Measurements from ENCODE around the gene HS3ST5. TPM values are rescaled to one million over a fixed set of nuclear protein-coding genes. Genes with fewer than 3 reads are reported as not detected.
"Not testable (repeated sequence)": the region's sequence is repeated elsewhere in the genome, so short reads cannot be mapped to it uniquely, and the experiment has no call there.

The HS3ST5 gene
- total RNA-seq, 2 experiments from 2014 or later = not detected

DNA sequence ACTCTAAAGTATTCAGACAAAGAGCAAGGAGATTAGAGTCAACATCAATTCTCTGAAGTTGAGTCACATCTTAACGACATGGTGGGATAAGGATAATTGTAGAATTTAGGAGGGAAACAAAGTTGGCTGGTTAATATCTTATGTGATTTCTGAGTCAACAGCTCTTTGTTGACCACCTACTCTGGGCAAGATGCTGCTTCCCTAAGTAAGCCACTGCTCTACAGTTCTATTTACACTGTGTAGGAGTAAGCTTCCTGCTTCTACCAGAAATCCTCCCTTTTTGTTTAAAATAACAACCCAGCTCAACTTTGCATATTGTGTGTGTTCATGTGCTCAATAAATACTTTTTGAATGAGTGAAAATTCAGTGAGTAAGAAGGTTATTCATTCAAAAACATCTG, 3.1 kb downstream of the HS3ST5 start:
- CTCF ChIA-PET = no interaction called here

DNA sequence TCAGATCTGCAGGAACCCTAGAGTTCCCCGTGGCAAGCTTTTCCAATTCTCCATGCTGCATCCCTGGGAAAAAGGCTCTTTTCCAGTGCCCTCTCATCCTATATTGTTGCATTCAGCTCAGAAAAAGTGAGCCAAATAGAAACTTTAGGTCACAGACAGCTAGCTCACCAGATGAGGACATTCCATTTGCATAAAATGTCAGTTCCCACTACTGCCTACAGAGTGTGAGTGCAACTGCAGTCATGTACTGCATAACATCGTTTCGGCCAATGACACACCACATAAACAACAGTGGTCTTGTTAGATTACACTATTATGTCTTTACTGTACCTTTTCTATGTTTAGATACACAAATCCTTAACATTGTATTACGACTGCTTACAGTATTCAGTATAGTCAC, 8.6 kb downstream of the HS3ST5 start:
- CTCF ChIA-PET = no interaction called here
- POLR2A ChIA-PET = no interaction called here

More for the DNA sequence above, 3.1 kb downstream of the HS3ST5 start:
- POLR2A ChIA-PET = no interaction called here

DNA sequence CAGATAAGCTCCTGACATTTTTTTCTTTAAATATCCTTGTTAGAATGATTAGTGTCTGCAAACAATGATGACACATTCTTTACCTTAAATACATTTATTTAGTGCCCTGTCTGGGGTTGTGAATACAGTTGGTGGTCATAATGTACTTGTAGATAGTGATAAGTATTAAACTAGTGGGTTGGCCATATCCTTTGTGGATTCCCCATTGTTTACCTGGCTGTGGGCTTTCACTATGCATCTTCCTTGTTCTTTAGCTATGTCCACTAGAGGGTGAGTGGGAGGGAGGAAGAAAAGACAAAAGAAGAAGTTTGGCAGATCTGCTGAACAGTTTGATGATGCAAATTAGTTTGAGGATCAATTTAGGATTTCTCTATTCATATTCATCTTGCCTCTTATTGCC, 15.7 kb downstream of the HS3ST5 start:
- ChIA-PET POLR2A (no interaction called here), CTCF (no interaction called here)

DNA sequence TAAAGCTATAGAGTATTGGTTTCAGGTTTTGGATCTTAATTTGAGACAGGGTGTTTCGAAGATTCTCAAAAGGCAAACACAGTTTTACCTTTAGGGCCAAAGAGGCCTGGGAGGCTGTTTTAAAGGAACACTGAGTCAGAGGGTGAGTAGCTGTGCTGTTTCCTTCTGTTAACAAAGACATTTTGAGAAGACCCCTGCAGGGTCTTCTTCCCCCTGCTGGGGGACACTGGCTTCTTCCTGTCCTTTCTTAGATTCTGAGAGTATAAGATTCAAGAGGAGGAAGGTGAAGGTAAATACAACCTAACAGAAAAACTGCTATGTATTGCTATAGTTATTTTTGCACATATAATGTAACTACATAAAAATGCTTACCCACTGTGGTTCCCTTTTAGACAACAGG, 19.0 kb downstream of the HS3ST5 start:
- ChIA-PET POLR2A (no interaction called here), CTCF (no interaction called here)

DNA sequence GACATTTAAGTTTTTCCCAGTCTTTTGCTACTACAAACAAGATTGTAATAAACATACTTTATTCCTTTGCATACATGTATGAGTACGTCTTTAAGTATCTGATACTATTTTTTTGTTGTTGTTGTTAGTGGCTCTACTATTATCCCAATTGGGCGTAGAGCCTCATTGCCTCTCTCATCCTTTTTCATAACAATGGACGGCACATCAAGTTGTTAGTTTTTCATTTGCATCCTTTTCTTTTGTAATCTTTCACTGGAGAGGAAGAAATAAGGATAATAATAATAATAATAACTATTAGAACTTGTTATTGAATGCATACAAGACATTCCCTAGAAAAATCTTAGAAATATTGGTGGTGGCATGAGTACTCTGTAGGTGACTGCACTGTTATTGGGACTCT, 23.1 kb downstream of the HS3ST5 start:
- CTCF ChIA-PET = no interaction called here

DNA sequence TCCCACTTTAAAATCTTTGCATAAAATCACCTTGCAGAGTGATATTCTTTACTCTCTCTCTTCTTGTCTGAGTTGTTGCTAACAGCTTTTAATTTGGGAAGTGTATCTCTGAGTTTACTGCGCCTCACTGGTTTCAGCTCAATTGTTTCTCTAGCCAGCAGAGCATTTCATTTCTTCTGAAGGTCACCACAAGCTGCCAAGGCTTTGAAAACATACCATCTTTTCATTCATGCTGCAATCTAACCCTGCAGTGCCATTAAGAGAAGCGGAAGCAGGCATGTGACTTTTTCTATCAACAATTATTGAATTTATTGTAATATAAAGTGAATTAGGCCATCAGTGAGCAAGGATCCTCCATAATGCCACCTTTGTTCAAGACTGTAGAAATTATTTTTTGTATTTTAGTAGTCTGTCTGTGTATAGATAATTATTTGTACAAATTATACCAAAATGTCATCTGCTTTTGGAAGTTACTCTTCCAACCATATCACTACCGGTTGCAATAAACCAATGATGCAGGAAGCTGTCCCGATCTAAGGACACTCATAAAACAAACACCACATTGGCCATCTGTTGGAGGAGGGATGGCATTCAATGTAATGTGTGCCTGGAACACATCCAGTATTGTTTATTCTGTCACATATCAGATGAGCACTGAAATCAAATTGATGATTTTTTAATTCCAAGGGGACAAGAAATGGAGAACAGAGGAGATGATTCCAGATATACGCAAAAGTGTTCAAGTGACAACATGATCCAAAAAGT, 26.8 kb downstream of the HS3ST5 start:
- CTCF ChIA-PET = no interaction called here
- POLR2A ChIA-PET = no interaction called here

More for the DNA sequence above, 23.1 kb downstream of the HS3ST5 start:
- POLR2A ChIA-PET = no interaction called here

DNA sequence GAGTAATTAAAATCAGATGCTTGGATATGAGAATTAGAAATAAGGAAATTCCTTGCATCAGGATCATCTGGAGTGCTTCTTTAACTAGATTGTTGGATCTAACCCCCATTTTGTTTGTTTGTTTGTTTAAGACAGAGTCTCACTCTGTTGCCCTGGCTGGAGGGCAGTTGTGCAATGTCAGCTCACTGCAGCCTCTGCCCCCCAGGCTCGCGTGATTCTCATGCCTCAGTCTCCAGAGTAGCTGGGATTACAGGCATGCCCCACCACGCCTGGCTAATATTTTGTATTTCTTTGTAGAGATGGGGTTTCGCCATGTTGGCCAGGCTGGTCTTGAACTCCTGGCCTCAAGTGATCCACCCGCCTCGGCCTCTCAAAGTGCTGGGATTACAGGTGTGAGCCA, 29.0 kb downstream of the HS3ST5 start:
- CTCF ChIA-PET = interaction anchor here (0.5 kb wide), 1 partner anchor 258 kb away, joined by 3 read pairs; no protein-coding TSS in a partner anchor
- POLR2A ChIA-PET = not testable (repeated sequence)

DNA sequence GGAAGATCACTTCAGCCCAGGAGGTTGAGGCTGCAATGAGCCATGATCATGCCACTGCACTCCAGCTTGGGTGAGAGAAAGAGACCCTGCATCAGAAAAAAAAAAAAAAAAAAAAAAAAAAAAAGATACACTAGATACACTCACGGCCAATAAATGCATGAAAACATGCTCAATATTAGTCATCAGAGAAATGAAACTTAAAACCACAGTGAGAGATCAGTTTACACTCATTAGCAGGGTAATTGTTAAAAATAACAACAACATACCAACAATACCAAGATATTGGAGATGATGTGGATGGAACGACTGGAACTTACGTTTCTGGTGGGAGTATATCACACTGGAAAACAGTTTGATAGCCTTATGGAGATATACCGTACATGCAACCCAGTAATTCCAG, 29.9 kb downstream of the HS3ST5 start:
- POLR2A ChIA-PET = no interaction called here

DNA sequence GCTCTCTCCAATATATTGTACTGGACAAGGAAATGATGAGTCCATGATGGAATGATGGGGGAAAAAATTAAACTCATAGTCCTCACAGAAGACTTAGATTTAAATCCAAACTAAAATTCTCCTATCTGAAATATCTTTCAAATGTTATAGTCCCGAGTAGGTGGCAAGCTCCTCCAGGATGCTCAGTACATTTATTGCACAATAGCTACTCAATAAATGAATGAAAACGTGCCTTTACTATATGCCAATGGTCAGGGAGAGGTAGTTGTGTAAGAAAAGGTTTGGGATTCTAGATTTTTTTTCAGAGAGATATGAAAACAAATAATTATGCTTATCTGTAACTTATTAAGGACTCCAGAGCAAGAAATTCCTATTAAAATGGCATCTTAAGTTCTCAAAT, 32.8 kb downstream of the HS3ST5 start:
- ChIA-PET POLR2A (no interaction called here), CTCF (no interaction called here)

More for the DNA sequence above, 29.9 kb downstream of the HS3ST5 start:
- CTCF ChIA-PET = no interaction called here

DNA sequence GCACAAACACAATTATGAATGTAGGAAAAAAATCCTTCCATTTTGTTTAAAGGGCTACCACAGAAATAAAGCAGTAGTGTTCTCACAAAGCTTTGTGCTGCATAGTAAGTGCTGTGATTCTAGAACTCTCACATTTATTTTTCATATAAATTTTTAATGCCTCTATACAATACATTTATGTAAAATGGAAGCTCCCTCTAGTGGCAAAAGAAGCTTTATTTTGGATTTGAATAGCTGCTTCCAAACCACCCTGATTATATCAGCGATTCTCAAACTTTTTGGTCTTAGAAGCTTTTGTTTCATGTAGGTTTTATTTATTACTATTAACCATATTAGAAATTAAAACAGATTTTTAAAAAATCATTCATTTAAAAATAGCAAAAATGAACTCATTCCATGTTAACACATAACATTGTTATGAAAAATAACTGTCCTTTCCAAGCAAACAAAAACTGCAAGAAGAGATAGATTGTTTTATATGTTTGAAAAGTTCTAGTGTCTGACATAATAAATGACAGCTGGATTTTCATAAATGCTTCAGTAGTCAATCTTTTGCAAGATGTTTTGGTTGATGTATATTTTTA, 38.4 kb downstream of the HS3ST5 start:
- CTCF ChIA-PET = no interaction called here
- POLR2A ChIA-PET = no interaction called here

DNA sequence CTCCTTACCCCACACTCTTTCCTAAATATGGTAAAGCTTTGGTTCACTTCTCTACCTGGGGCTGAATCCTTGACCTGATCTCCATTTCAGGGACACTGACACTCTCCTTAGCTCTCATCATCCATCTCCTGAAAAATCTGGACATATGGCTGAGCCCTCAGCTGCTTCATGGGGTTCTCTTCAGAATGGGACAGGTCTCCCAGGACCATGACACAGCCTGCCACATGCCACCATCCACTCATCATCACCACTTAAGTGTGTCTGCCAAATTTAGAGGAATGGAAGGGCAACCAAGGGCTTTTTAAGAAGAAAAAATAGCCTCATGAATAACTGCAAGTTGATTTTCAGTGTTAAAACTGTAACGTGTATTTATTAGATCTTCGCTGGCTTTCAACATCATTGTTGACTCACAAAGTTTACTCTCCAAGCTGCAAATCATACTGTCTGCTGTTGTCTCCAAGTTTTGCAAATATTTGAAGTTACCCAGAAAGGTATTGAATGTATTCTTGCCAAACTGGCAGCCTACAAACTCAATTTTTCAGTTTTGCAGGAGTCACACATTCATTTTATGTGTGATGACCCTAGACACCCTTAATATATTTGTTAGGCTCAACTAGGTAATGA, 41.1 kb downstream of the HS3ST5 start:
- CTCF ChIA-PET = no interaction called here
- POLR2A ChIA-PET = no interaction called here

DNA sequence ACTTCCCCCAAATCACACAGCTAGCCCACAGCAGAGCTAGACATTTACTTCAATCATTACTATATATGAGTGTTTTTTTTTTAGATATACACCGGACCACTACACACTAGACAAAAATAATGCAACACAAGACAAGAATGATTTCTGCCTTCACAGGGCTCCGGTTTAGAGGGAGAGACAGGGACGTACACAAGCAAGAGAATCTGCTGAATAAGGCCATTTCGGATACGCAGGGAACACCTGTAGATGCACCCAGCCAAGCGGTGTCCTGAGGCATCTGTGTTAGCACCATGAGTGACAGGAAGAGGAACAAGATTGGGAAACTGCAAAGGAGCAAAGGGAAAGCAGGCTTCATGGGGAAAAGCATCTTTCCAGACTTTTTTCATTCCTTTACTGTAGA, 45.7 kb downstream of the HS3ST5 start:
- ChIA-PET CTCF (no interaction called here), POLR2A (no interaction called here)

DNA sequence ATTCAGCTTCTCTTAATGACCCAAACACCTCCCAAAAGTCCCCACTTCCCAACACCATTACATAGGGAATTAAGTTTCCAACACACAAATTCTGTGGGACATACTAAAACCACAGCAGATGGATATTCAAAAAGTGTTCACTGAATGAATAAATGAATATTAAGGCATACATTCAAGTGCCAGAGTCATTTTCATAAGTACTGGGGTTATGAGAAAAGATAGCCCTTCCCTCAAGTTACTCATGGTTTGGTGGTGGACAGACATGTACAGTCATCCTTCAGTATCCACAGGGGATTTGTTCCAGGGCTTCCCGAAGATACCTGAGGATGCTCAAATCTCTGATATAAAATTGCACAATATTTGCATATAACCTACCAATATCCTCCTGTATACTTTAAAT, 50.4 kb downstream of the HS3ST5 start:
- POLR2A ChIA-PET = no interaction called here
- CTCF ChIA-PET = no interaction called here

DNA sequence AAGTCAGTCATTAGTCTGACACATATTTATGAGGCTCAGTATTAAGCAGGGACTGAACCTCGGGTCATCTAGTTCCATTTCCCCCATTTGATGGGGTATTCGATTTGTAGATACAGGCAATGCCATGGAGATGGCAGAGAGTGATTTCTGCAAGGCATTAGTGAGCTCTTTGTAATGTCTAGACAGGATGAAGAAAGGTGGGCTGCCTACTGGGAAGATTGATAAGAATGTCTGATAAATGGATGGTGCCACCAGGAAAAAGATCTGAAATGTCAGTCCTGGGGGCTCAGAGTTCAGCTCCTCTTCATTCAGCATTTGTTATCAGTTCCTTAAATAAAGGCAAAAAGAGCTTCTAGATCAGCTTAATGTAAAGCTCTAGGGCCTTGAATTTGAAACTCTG, 51.4 kb downstream of the HS3ST5 start:
- ChIA-PET CTCF (no interaction called here), POLR2A (no interaction called here)

DNA sequence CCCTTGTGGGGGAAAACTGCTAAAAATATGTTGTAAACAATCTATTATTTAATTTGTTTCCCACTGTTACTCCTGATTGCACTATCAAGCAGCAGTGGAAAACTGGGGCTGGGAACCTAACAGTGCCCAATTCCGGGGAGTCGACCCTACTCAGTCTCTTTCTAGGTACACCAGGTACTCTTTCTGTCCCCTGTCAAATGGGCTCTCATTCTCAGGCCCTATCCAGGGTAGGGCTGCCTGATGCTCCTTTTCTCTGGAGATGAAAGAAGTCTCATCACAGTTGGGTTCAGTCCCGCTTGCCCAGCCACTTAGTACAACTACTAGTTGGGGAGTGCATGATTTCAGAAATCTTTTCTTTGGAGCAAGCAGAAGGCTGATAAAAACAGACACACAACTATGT, 52.0 kb downstream of the HS3ST5 start:
- POLR2A ChIA-PET = no interaction called here
- CTCF ChIA-PET = no interaction called here

DNA sequence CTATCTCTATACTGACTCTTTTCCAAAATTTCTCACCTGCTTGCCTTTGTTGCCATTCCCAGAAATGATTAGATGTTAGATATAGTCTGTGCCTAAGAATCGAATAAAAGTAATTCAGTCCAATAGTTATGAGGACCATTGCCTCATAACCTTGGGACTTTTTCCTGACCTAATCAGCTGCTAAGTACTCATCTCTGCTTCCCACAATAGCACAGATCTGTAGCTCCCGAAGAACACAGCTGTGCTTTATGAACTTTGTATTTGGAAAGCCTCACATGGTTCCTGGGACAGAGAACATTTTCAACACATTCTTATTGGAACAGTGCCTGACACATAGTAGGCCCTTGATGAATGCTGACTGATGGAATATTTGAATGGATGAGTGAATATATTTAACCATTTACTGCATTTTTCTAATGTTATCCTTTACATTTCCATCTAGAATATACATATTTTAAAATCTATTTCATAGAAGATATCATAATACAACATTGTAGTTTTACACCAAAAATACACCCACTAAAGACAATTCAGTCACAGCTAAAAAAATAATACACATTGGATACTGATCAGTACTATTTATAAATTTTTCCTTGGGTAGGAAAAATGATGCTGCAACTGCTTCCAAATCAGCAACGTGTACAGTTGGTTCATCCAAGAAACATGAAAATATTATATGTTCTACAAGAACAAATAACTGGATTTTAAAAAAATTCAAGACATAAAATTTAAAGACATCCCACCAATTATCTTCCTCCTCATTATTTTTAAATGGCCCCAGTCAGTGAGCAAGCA, 53.9 kb downstream of the HS3ST5 start:
- POLR2A ChIA-PET = no interaction called here
- CTCF ChIA-PET = no interaction called here

DNA sequence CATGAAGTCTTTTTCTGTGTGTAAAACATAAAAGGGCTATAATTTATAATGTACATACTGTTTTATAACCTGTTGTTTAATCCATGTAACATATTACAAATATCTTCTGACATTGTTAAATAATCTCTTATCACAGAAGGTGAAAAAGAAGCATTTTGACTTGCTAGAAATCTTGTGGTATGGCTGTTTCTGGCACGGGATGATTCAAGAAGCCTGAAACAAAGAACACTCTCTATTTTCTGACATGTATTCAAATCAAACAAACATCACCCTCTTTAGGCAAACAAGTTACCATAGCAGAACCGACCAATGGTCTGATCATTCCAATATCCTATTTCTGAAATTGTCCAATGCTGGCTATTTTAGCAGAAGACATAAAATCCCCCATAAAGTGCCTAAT, 55.4 kb downstream of the HS3ST5 start:
- CTCF ChIA-PET = no interaction called here
- POLR2A ChIA-PET = no interaction called here

DNA sequence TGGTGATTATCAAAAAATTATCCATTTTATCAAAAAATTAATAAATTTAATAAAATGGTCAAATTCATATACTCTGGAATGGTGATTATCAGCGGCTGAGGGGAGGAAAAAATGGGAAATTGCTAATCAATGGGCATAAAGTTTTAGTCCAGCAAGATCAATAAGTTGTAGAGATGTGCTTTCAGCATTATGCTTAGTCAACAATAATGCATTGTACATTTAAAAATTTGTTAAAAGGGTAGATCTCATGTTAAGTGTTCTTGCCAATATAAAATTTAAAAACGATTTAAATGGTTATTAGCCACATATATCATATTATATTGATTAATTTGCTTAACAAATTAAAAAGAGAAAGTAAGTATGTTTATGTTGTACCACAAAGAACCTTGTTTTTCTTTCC, 56.6 kb downstream of the HS3ST5 start:
- CTCF ChIA-PET = no interaction called here
- POLR2A ChIA-PET = no interaction called here

DNA sequence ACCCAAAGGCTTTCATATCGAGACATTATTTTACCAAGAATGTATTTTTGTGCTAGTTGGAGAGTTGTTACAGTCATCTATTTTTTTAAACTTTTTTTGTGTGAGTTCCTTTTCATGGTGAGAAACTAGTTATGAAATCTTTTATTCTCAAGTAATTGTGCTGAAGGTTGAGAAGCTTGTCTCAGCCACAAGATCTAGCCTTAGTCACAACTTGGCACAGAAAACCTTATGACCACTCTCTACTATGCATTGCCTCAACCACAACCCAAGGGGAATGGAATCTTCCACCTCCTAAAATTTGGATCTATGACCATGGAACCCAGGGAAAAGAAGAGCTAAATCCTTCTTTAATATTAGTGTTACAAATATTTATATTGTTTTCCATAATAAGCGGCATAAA, 58.5 kb downstream of the HS3ST5 start:
- POLR2A ChIA-PET = no interaction called here
- CTCF ChIA-PET = no interaction called here

DNA sequence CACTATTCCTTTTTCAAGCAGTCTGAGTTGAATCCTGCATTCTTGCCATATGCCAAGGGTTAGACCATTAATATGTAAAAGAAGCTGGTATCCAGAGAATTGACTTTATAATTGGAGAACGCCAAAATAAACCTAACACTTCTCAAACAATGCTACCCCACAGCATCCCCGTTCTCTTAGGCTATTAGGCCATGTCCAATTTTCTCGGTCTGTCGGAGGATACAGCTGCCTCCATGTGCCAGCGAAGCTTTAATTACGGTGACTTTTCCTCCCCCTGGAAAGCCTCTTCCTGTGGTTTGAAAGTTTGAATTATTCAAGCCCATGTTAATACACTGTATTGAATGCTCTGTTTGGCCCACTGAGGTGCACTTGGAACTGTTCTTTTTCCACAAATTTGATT, 60.5 kb downstream of the HS3ST5 start:
- ChIA-PET CTCF (no interaction called here), POLR2A (no interaction called here)

DNA sequence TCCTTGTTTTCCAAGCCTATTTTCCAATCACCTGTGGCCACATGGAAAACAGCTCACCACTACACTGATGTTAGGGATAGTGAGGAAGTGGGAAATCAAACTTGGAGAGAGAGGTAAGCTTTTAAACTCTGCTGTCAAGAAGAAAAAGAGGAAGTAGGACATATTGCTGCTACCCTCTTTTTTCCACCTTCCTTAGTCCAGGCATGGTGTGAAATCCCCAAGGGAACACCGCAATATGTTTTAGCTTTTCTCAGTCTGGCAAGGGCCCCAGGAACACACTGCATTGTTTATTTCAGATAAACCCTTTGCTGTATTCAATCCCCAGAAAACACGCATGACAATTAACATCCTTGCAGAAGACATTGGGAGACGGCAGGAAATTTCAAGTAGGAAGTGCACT, 61.3 kb downstream of the HS3ST5 start:
- POLR2A ChIA-PET = no interaction called here
- CTCF ChIA-PET = no interaction called here
